Common myeloid progenitor, CD34-positive (primary cell): ENCODE results near the gene WDR36.

Experiments used
- CTCF ChIA-PET: fragments of 350-600 bp; sonication (Branson Sonifier 250); formaldehyde crosslinking; loops from one replicate; lab custom pipeline; 2021; ENCODE audit warnings: antibody characterized with exemption; lab: Charles Lee
- POLR2A ChIA-PET: fragments of 350-600 bp; sonication (Branson Sonifier 250); formaldehyde crosslinking; loops from one replicate; lab custom pipeline; 2021; ENCODE audit warnings: antibody characterized with exemption; lab: Charles Lee
- DNase-seq, 3 donors: peaks; one replicate each; pipeline versions ENCODE4 v3.0.0 to v3.0.0-alpha.2; 2013
- H3K27ac ChIP-seq, 2 experiments: 1 replicate in 1 of 2; 2 replicates in 1 of 2; pipeline ENCODE4 v1.7.0; 2013; ENCODE audit warnings: inconsistent platforms in 2 of 2, low read length in 2 of 2, mild to moderate bottlenecking in 2 of 2, low read depth in 1 of 2, moderate library complexity in 1 of 2; ENCODE audit not compliant: severe bottlenecking in 2 of 2, insufficient read depth in 1 of 2, poor library complexity in 1 of 2
- H3K27me3 ChIP-seq, 5 experiments: replicated peaks in 2 of 5; 1 replicate in 3 of 5; 2 replicates in 2 of 5; pipeline versions ENCODE4 v1.6.1 to v1.7.0; 2013; ENCODE audit warnings: low read length in 4 of 5, mild to moderate bottlenecking in 2 of 5, moderate library complexity in 2 of 5, inconsistent platforms in 1 of 5; ENCODE audit not compliant: insufficient read depth in 5 of 5, control insufficient read depth in 4 of 5
- H3K36me3 ChIP-seq, 4 experiments: 1 replicate in 2 of 4; 2 replicates in 2 of 4; pipeline versions ENCODE4 v1.6.1 to v1.7.0; 2013; ENCODE audit warnings: low read length in 3 of 4, control low read depth in 1 of 4, mild to moderate bottlenecking in 1 of 4; ENCODE audit not compliant: control insufficient read depth in 4 of 4, insufficient read depth in 4 of 4
- H3K4me1 ChIP-seq, 4 experiments: 1 replicate in 3 of 4; 2 replicates in 1 of 4; pipeline versions ENCODE4 v1.6.1 to v1.7.1; 2013; ENCODE audit warnings: low read length in 3 of 4, mild to moderate bottlenecking in 3 of 4, control low read depth in 1 of 4, inconsistent platforms in 1 of 4, moderate library complexity in 1 of 4; ENCODE audit not compliant: control insufficient read depth in 4 of 4, insufficient read depth in 4 of 4; ENCODE audit errors: control extremely low read depth in 1 of 4
- H3K4me3 ChIP-seq, 7 experiments: 1 replicate in 4 of 7; 2 replicates in 3 of 7; pipeline versions ENCODE4 v1.5.1 to v1.7.0; 2013; ENCODE audit warnings: mild to moderate bottlenecking in 7 of 7, low read length in 6 of 7, moderate library complexity in 6 of 7, inconsistent platforms in 2 of 7, low read depth in 2 of 7, control low read depth in 1 of 7; ENCODE audit not compliant: insufficient read depth in 4 of 7, control insufficient read depth in 1 of 7; ENCODE audit errors: extremely low read depth in 1 of 7
- H3K9me3 ChIP-seq, 5 experiments: 1 replicate in 4 of 5; 2 replicates in 1 of 5; pipeline versions ENCODE4 v1.6.1 to v1.7.1; 2013; ENCODE audit warnings: low read length in 4 of 5, mild to moderate bottlenecking in 2 of 5, inconsistent platforms in 1 of 5, low read depth in 1 of 5, moderate library complexity in 1 of 5; ENCODE audit not compliant: control insufficient read depth in 4 of 5, insufficient read depth in 2 of 5; ENCODE audit errors: control extremely low read depth in 1 of 5
- WGBS: methylation state at CpG from one replicate; pipeline ENCODE4 v1.1.5; 2013; ENCODE audit not compliant: insufficient coverage; 5-methylcytosine and 5-hydroxymethylcytosine counted together

WDR36 gene

DNA sequence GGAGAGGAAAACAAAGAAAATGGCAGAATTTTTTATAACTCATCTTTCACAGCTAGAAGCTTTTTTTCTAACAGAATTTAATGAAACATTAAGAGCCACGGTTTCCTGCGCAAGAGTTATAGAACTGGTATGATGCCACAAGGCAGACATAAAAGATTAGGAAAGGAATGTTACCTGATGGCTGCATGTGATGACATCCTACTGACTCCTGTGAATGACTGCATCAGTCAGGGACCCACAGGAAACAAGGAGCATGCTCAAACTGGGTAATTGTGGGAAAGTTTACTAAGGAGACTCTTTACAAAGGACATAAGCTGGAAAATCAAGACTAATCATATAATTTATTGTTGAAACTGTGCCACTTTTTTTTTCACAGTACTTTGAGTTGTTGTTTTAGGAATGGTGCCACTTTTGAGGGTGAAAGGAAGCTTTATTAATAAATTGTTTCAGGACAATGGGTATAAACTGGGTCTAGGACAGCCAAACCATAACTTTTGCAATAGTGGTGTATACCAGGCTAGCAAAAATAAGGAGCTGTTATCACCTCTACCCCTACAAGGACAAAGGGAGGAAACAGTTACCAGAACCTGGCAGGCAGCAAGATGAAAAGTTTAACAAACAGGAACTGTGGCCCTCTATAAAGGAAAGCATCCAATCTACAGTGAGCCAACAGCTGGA, 25.7 kb upstream of the WDR36 start:
- ChIA-PET POLR2A (interaction anchor here (0.6 kb wide), 1 partner anchor 160 kb away, joined by 3 read pairs; no protein-coding TSS in a partner anchor), CTCF (no interaction called here)
- DNase-seq, result no peak
- no peak overlapping the region for H3K27ac ChIP-seq
- H3K36me3 ChIP-seq, result no peaks in the 10 kb centered on the region
- no peak overlapping the region for H3K4me3 ChIP-seq
- no peaks in the 10 kb centered on the region for H3K9me3 ChIP-seq
- 96% methylated on average over 2 of the region's 2 CpGs for WGBS
- H3K4me1 ChIP-seq, result peaks cover 0 to 10% (median 7%) of the 10 kb centered on the region in 4 experiments
- H3K27me3 ChIP-seq, result peaks cover 28 to 55% (median 36%) of the 10 kb centered on the region in 5 experiments

DNA sequence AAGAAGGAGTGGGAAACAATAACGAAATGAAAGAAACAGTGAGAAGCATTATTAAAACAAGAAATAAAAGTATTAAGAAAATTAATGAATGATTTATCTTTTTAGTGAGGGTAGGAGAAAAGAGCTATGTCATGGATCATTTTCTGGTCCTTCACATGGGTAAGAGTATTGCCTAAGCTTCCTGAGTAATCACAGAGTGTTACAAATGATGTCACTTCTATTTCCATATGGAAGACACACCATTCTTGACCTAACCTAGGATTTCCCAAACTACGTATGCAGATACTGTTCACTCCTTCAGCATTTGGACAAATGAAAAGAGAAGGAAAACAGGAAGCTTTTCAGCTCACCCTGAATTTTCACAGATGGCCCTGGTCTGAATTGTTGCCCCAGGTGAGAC, 23.9 kb upstream of the WDR36 start:
- H3K27me3 ChIP-seq, result peaks cover 37 to 71% (median 42%) of the 10 kb centered on the region in 5 experiments
- ChIA-PET POLR2A (no interaction called here), CTCF (no interaction called here)
- no peak for DNase-seq
- no peaks in the 10 kb centered on the region for H3K36me3 ChIP-seq
- H3K4me1 ChIP-seq, result peaks cover 0 to 17% (median 9%) of the 10 kb centered on the region in 4 experiments
- H3K27ac ChIP-seq, result no peak overlapping the region
- whole genome bisulfite sequencing, result no CpG with 5 or more reads among the region's 2 CpGs
- no peaks in the 10 kb centered on the region for H3K9me3 ChIP-seq
- no peak overlapping the region for H3K4me3 ChIP-seq

DNA sequence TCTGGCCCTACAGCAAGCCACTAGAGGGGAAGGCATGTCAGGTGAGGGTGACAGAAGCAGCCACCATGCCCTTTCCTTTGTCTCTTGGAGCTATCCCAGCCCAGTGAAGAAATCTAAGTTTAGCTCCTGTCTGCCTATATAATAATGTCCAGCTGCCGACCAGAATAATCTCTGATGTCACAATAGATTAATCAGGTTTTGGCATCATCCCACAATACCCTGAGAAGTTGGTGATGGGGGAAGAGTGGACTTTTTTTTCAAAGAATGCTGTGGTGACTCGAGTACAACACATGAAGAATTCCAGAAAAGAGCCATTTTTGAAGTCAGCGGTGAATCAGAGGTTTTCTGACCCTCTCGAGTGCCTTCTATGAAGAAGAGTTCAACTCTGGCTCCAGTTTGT, 22.3 kb upstream of the WDR36 start:
- peaks cover 36 to 83% (median 46%) of the 10 kb centered on the region in 5 experiments for H3K27me3 ChIP-seq
- H3K4me1 ChIP-seq, result peaks cover 0 to 26% (median 19%) of the 10 kb centered on the region in 4 experiments
- ChIA-PET POLR2A (no interaction called here), CTCF (no interaction called here)
- peak overlapping the region in 1 of 7 experiments; percentile 34 for H3K4me3 ChIP-seq
- H3K9me3 ChIP-seq, result no peaks in the 10 kb centered on the region
- WGBS, result 26% methylated on average over 3 of the region's 4 CpGs
- H3K36me3 ChIP-seq, result no peaks in the 10 kb centered on the region
- H3K27ac ChIP-seq, result no peak overlapping the region
- no peak for DNase-seq

DNA sequence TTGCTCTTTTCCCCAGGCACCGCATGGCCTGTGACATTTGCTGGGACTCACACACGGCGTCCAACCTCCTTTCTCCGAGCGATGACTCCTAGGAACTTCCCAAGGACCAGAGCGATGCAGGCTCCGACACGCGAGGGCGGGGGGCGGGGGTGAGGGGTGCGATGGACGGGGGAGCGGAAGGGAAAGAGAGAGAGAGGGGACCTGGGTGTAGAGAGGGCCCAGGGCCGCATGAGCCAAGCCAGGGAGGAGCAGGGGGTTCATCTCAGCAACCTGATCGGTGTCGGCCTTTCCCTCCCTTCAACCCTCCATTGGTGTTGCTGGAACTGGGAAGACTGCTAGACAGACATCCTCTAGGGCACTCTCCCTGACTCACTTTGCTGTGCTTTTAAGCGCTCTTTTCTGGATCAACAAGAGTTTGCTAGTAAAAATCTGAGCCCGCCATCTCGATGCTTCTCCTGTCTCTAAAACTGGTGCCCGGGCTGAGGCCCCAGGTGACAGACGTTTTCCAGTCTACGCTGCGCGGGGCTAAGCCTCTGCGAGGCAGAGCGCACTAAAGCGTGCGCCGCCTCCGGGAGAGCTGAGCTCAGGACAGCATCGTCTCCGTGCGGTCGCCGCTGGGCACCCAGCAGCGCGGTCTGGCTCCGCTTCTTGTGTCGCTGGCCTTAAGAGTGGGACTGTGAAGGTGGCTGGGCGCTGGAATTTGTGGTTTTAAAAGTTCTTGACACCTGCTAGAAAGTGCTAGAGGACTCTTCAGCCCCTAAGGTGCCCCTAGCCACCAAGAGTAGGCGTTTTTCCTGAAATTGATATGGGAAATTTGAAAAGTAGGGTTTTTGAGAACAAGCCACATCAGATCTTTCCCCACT, 21.6 kb upstream of the WDR36 start:
- Histone ChIP-seq H3K36me3 (no peaks in the 10 kb centered on the region), H3K27me3 (peaks cover 36 to 86% (median 46%) of the 10 kb centered on the region in 5 experiments), H3K9me3 (no peaks in the 10 kb centered on the region), H3K4me3 (peak overlapping the region in 5 of 7 experiments; percentile 8 to 60 (median 48)), H3K27ac (no peak overlapping the region), H3K4me1 (peaks cover 0 to 26% (median 19%) of the 10 kb centered on the region in 4 experiments)
- WGBS, result under 1% methylated on average over 32 of the region's 42 CpGs
- ChIA-PET POLR2A (no interaction called here), CTCF (no interaction called here)
- DNase-seq, result peak in 2 of 3 donors; percentile 42 to 50

GRCh38 chr5:111071413-111071812, 20.7 kb upstream of the WDR36 start, which contains the start of gene TSLP:
Gene TSLP (plus strand): TSS chr5:111071713. CDS start chr5:111071891, 178 bp downstream.
- WGBS, result 76% methylated on average over 3 of the region's 4 CpGs
- no peaks in the 10 kb centered on the region for H3K9me3 ChIP-seq
- H3K27me3 ChIP-seq, result peaks cover 36 to 85% (median 44%) of the 10 kb centered on the region in 5 experiments
- peaks cover 0 to 26% (median 19%) of the 10 kb centered on the region in 4 experiments for H3K4me1 ChIP-seq
- ChIA-PET CTCF (interaction anchor here (1.0 kb wide), 1 partner anchor 9 kb away, joined by 3 read pairs; no protein-coding TSS in a partner anchor), POLR2A (no interaction called here)
- H3K36me3 ChIP-seq, result no peaks in the 10 kb centered on the region
- DNase-seq, result no peak
- H3K4me3 ChIP-seq, result peak within 1 kb of the TSS in 4 of 7 experiments; percentile 8 to 81 (median 48)
- H3K27ac ChIP-seq, result no peak within 1 kb of the TSS

DNA sequence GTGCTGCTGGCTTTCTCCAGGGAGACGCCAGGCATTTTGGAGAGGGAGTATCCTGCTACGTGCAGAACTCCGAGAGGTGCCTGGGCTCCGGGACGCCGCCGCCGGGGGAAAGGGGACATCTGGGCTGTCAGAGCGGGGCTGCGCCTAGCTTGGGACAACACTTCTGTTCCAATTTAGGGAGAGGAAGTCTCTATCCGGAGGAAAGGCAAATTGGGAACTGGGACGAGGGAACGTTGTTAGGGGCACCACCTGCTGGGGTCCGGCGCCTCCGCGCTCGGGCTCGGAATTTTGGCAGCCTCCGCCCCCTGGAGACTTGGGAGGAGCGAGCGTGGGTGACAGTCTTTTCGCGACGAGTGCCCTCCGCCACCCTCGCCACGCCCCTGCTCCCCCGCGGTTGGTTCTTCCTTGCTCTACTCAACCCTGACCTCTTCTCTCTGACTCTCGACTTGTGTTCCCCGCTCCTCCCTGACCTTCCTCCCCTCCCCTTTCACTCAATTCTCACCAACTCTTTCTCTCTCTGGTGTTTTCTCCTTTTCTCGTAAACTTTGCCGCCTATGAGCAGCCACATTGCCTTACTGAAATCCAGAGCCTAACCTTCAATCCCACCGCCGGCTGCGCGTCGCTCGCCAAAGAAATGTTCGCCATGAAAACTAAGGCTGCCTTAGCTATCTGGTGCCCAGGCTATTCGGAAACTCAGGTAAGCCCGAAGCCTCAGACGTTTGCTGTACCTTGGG, 19.0 kb upstream of the WDR36 start:
- Histone ChIP-seq H3K4me1 (peaks cover 0 to 26% (median 19%) of the 10 kb centered on the region in 4 experiments), H3K36me3 (no peaks in the 10 kb centered on the region), H3K4me3 (peak overlapping the region in 6 of 7 experiments; percentile 58 to 81 (median 76)), H3K9me3 (no peaks in the 10 kb centered on the region), H3K27ac (no peak overlapping the region), H3K27me3 (peaks cover 25 to 71% (median 41%) of the 10 kb centered on the region in 5 experiments)
- POLR2A ChIA-PET, result no interaction called here
- 1% methylated on average over 37 of the region's 44 CpGs for WGBS
- DNase-seq, result peak; percentile 31 to 61 (median 40)
- CTCF ChIA-PET, result interaction anchor here (0.6 kb wide), 1 partner anchor 1079 kb away, joined by 3 read pairs; no protein-coding TSS in a partner anchor
